CD4-positive, alpha-beta memory T cell (primary cell): ENCODE data around the gene SYT1. TPM values are rescaled to one million over a fixed set of nuclear protein-coding genes. Genes with fewer than 3 reads are reported as not detected.

Experiments
- CTCF ChIA-PET: fragments of 350-600 bp; sonication (Branson Sonifier 250); formaldehyde crosslinking; loops from one replicate; lab custom pipeline; 2021; ENCODE audit warnings: inconsistent platforms; ENCODE audit not compliant: partially characterized antibody; lab: Charles Lee
- POLR2A ChIA-PET: fragments of 350-600 bp; sonication (Branson Sonifier 250); formaldehyde crosslinking; loops from one replicate; lab custom pipeline; 2021; ENCODE audit not compliant: partially characterized antibody; lab: Charles Lee
- DNase-seq, 5 donors: peaks; one replicate each; pipeline versions ENCODE4 v3.0.0 to v3.0.0-alpha.2; 2020 to 2022; ENCODE audit warnings: mixed read lengths in 1 of 5
- H3K27ac ChIP-seq: one replicate; pipeline ENCODE4 v1.7.0; 2013; ENCODE audit warnings: low read depth, low read length
- H3K27me3 ChIP-seq: 2 replicates; pipeline ENCODE4 v1.7.0; 2013; ENCODE audit warnings: mild to moderate bottlenecking, low read length, moderate library complexity; ENCODE audit not compliant: insufficient read depth
- H3K36me3 ChIP-seq: 2 replicates; pipeline ENCODE4 v1.7.0; 2013; ENCODE audit warnings: mild to moderate bottlenecking, low read length, moderate library complexity; ENCODE audit not compliant: insufficient read depth
- H3K4me1 ChIP-seq: 2 replicates; pipeline ENCODE4 v1.7.0; 2013; ENCODE audit warnings: mild to moderate bottlenecking, low read length, moderate library complexity; ENCODE audit not compliant: insufficient read depth
- H3K4me3 ChIP-seq, 2 donors: one replicate each; pipeline ENCODE4 v1.7.0; 2013; ENCODE audit warnings: low read length in 2 of 2, mild to moderate bottlenecking in 1 of 2
- H3K9me3 ChIP-seq, 2 donors: one replicate each; pipeline ENCODE4 v1.7.0; 2013; ENCODE audit warnings: low read length in 2 of 2, control low read depth in 1 of 2; ENCODE audit not compliant: control insufficient read depth in 1 of 2
- H3K27ac Mint-ChIP-seq, 7 donors: one replicate each; pipeline ENCODE4 v1.8.0; 2020 to 2021; ENCODE audit warnings: mixed read lengths in 7 of 7, mild to moderate bottlenecking in 6 of 7, inconsistent platforms in 3 of 7, moderate library complexity in 3 of 7
- H3K27me3 Mint-ChIP-seq, 2 donors: one replicate each; pipeline ENCODE4 v1.8.0; 2020 to 2021; ENCODE audit warnings: mixed read lengths in 2 of 2
- H3K36me3 Mint-ChIP-seq, 2 donors: one replicate each; pipeline ENCODE4 v1.8.0; 2020 to 2021; ENCODE audit warnings: mixed read lengths in 2 of 2, inconsistent platforms in 1 of 2, mild to moderate bottlenecking in 1 of 2
- H3K4me1 Mint-ChIP-seq, 4 donors: one replicate each; pipeline ENCODE4 v1.8.0; 2020 to 2021; ENCODE audit warnings: mixed read lengths in 4 of 4, mild to moderate bottlenecking in 1 of 4
- H3K4me3 Mint-ChIP-seq, 8 donors: one replicate each; pipeline ENCODE4 v1.8.0; 2020 to 2021; ENCODE audit warnings: mixed read lengths in 8 of 8, mild to moderate bottlenecking in 7 of 8, moderate library complexity in 6 of 8, inconsistent platforms in 3 of 8
- H3K9me3 Mint-ChIP-seq, 8 donors: one replicate each; pipeline ENCODE4 v1.8.0; 2020 to 2021; ENCODE audit warnings: mixed read lengths in 8 of 8, mild to moderate bottlenecking in 5 of 8, inconsistent platforms in 3 of 8, moderate library complexity in 1 of 8
- intact Hi-C: fragments of 100-400 bp; cut with micrococcal nuclease; formaldehyde crosslinking; loops from one replicate; pipeline ENCODE4 v1.15.1; 2023
- polyA plus RNA-seq, 2 donors: library from polyadenylated mRNA; unstranded; fragments of 300-500 nt; fragmentation: Illumina TruSeq; gene quantifications; one replicate each; pipeline ENCODE4 v1.2.3, GENCODE V29; 2021
- total RNA-seq, 2 experiments: library from RNA; stranded (reverse); gene quantifications; one replicate each; pipeline ENCODE4 v1.2.3, GENCODE V29; 2021

SYT1 gene
- total and polyA plus RNA-seq, 4 experiments from 2014 or later, result not detected

- no peaks in the 10 kb centered on the region for H3K4me1 Mint-ChIP-seq
- Histone ChIP-seq H3K27ac (no peak overlapping the region), H3K9me3 (no peaks in the 10 kb centered on the region), H3K4me1 (no peaks in the 10 kb centered on the region), H3K36me3 (no peaks in the 10 kb centered on the region), H3K27me3 (no peaks in the 10 kb centered on the region), H3K4me3 (no peak overlapping the region)
- intact Hi-C loops, result no loop called here
- ChIA-PET CTCF (no interaction called here), POLR2A (no interaction called here)
- DNase-seq, result no peak
- H3K9me3 Mint-ChIP-seq, result peaks cover 0 to 22% (median 6%) of the 10 kb centered on the region in 8 donors
- no peak overlapping the region for H3K27ac Mint-ChIP-seq
- H3K36me3 Mint-ChIP-seq, result no peaks in the 10 kb centered on the region
- no peak overlapping the region for H3K4me3 Mint-ChIP-seq
- no peaks in the 10 kb centered on the region for H3K27me3 Mint-ChIP-seq
These were observed 262.7 kb downstream of the SYT1 start for GRCh38 chr12:79127271-79127751.

- Histone ChIP-seq H3K9me3 (no peaks in the 10 kb centered on the region), H3K36me3 (no peaks in the 10 kb centered on the region), H3K27ac (no peak overlapping the region), H3K4me1 (no peaks in the 10 kb centered on the region), H3K27me3 (no peaks in the 10 kb centered on the region), H3K4me3 (no peak overlapping the region)
- Mint-ChIP-seq H3K27me3 (no peaks in the 10 kb centered on the region), H3K27ac (no peak overlapping the region), H3K4me3 (no peak overlapping the region), H3K9me3 (peaks cover 3 to 22% (median 8%) of the 10 kb centered on the region in 8 donors), H3K36me3 (no peaks in the 10 kb centered on the region), H3K4me1 (no peaks in the 10 kb centered on the region)
- ChIA-PET CTCF (no interaction called here), POLR2A (no interaction called here)
- intact Hi-C loops, result no loop called here
- no peak for DNase-seq
These were observed 264.4 kb downstream of the SYT1 start for GRCh38 chr12:79128956-79129355.

- H3K36me3 Mint-ChIP-seq, result no peaks in the 10 kb centered on the region
- no peaks in the 10 kb centered on the region for H3K4me1 ChIP-seq
- no peak overlapping the region for H3K27ac Mint-ChIP-seq
- CTCF ChIA-PET, result no interaction called here
- POLR2A ChIA-PET, result no interaction called here
- peaks cover 0 to 7% (median 0%) of the 10 kb centered on the region in 8 donors for H3K9me3 Mint-ChIP-seq
- H3K4me3 Mint-ChIP-seq, result no peak overlapping the region
- H3K27me3 ChIP-seq, result no peaks in the 10 kb centered on the region
- no peak overlapping the region for H3K4me3 ChIP-seq
- no peaks in the 10 kb centered on the region for H3K36me3 ChIP-seq
- DNase-seq, result no peak
- H3K27ac ChIP-seq, result no peak overlapping the region
- intact Hi-C loops, result no loop called here
- no peaks in the 10 kb centered on the region for H3K27me3 Mint-ChIP-seq
- no peaks in the 10 kb centered on the region for H3K9me3 ChIP-seq
- H3K4me1 Mint-ChIP-seq, result no peaks in the 10 kb centered on the region
These were observed 274.3 kb downstream of the SYT1 start for GRCh38 chr12:79138872-79139271.

- no peaks in the 10 kb centered on the region for H3K27me3 Mint-ChIP-seq
- CTCF ChIA-PET, result interaction anchor here (1.2 kb wide), 1 partner anchor 9 kb away, joined by 3 read pairs; no protein-coding TSS in a partner anchor
- H3K4me3 Mint-ChIP-seq, result no peak overlapping the region
- no peaks in the 10 kb centered on the region for H3K36me3 Mint-ChIP-seq
- H3K4me1 Mint-ChIP-seq, result no peaks in the 10 kb centered on the region
- Histone ChIP-seq H3K27ac (no peak overlapping the region), H3K4me3 (no peak overlapping the region), H3K36me3 (no peaks in the 10 kb centered on the region), H3K4me1 (no peaks in the 10 kb centered on the region), H3K27me3 (no peaks in the 10 kb centered on the region), H3K9me3 (no peaks in the 10 kb centered on the region)
- intact Hi-C loops, result no loop called here
- no peak for DNase-seq
- no peak overlapping the region for H3K27ac Mint-ChIP-seq
- POLR2A ChIA-PET, result no interaction called here
- H3K9me3 Mint-ChIP-seq, result peaks cover 0 to 7% (median 0%) of the 10 kb centered on the region in 8 donors
These were observed 276.1 kb downstream of the SYT1 start for GRCh38 chr12:79140711-79141110.

GRCh38 chr12:79141776-79142175 lies 277.2 kb downstream of the SYT1 start:
- Mint-ChIP-seq H3K36me3 (no peaks in the 10 kb centered on the region), H3K4me1 (no peaks in the 10 kb centered on the region), H3K9me3 (peaks cover 0 to 7% (median under 1%) of the 10 kb centered on the region in 8 donors), H3K27ac (no peak overlapping the region), H3K27me3 (no peaks in the 10 kb centered on the region), H3K4me3 (no peak overlapping the region)
- Histone ChIP-seq H3K4me1 (no peaks in the 10 kb centered on the region), H3K36me3 (no peaks in the 10 kb centered on the region), H3K27ac (no peak overlapping the region), H3K9me3 (no peaks in the 10 kb centered on the region), H3K4me3 (no peak overlapping the region), H3K27me3 (no peaks in the 10 kb centered on the region)
- ChIA-PET CTCF (interaction anchor here (1.2 kb wide), 1 partner anchor 10 kb away, joined by 3 read pairs; no protein-coding TSS in a partner anchor), POLR2A (no interaction called here)
- no peak for DNase-seq
- intact Hi-C loops, result no loop called here

- peaks cover 0 to 6% (median under 1%) of the 10 kb centered on the region in 8 donors for H3K9me3 Mint-ChIP-seq
- H3K27me3 Mint-ChIP-seq, result no peaks in the 10 kb centered on the region
- H3K27ac Mint-ChIP-seq, result no peak overlapping the region
- H3K27me3 ChIP-seq, result no peaks in the 10 kb centered on the region
- ChIA-PET CTCF (no interaction called here), POLR2A (no interaction called here)
- no peaks in the 10 kb centered on the region for H3K36me3 ChIP-seq
- H3K36me3 Mint-ChIP-seq, result no peaks in the 10 kb centered on the region
- H3K9me3 ChIP-seq, result no peaks in the 10 kb centered on the region
- no peaks in the 10 kb centered on the region for H3K4me1 Mint-ChIP-seq
- no peak overlapping the region for H3K4me3 ChIP-seq
- no peaks in the 10 kb centered on the region for H3K4me1 ChIP-seq
- intact Hi-C loops, result no loop called here
- H3K27ac ChIP-seq, result no peak overlapping the region
- DNase-seq, result no peak
- no peak overlapping the region for H3K4me3 Mint-ChIP-seq
These were observed 279.2 kb downstream of the SYT1 start for GRCh38 chr12:79143803-79144202.

- no peaks in the 10 kb centered on the region for H3K36me3 ChIP-seq
- ChIA-PET CTCF (no interaction called here), POLR2A (no interaction called here)
- no peaks in the 10 kb centered on the region for H3K9me3 ChIP-seq
- no peak overlapping the region for H3K4me3 ChIP-seq
- no peaks in the 10 kb centered on the region for H3K27me3 ChIP-seq
- no peak overlapping the region for H3K27ac ChIP-seq
- DNase-seq, result no peak
- intact Hi-C loops, result no loop called here
- H3K36me3 Mint-ChIP-seq, result no peaks in the 10 kb centered on the region
- H3K27me3 Mint-ChIP-seq, result no peaks in the 10 kb centered on the region
- no peaks in the 10 kb centered on the region for H3K4me1 ChIP-seq
- no peaks in the 10 kb centered on the region for H3K4me1 Mint-ChIP-seq
- no peak overlapping the region for H3K4me3 Mint-ChIP-seq
- H3K27ac Mint-ChIP-seq, result no peak overlapping the region
- peaks cover 0 to 9% (median 5%) of the 10 kb centered on the region in 8 donors for H3K9me3 Mint-ChIP-seq
These were observed 287.4 kb downstream of the SYT1 start for GRCh38 chr12:79151956-79152355.

GRCh38 chr12:79155683-79156082 lies 291.1 kb downstream of the SYT1 start:
- no peak overlapping the region for H3K27ac Mint-ChIP-seq
- Histone ChIP-seq H3K4me1 (no peaks in the 10 kb centered on the region), H3K9me3 (no peaks in the 10 kb centered on the region), H3K27me3 (no peaks in the 10 kb centered on the region), H3K36me3 (no peaks in the 10 kb centered on the region), H3K27ac (no peak overlapping the region), H3K4me3 (no peak overlapping the region)
- no peaks in the 10 kb centered on the region for H3K36me3 Mint-ChIP-seq
- POLR2A ChIA-PET, result no interaction called here
- no peaks in the 10 kb centered on the region for H3K27me3 Mint-ChIP-seq
- H3K4me1 Mint-ChIP-seq, result no peaks in the 10 kb centered on the region
- intact Hi-C loops, result no loop called here
- no peak overlapping the region for H3K4me3 Mint-ChIP-seq
- DNase-seq, result no peak
- CTCF ChIA-PET, result no interaction called here
- H3K9me3 Mint-ChIP-seq, result peaks cover 0 to 10% (median 4%) of the 10 kb centered on the region in 8 donors
